Activated CD8-positive, alpha-beta T cell treated with anti-CD3 and anti-CD28 coated beads for 36 hours (primary cell): ENCODE measurements around the gene PDE6A. TPM values are rescaled to one million over a fixed set of nuclear protein-coding genes. Genes with fewer than 3 reads are reported as not detected.

ENCODE experiments used
- ATAC-seq: fragments of 200-7000 bp; cut with Tn5 transposase; one replicate; pipeline ENCODE4 v1.10.0; 2021; ENCODE audit warnings: mild to moderate bottlenecking, moderate library complexity
- CTCF ChIA-PET: fragments of 350-600 bp; sonication (Branson Sonifier 250); formaldehyde crosslinking; loops from one replicate; lab custom pipeline; 2021; ENCODE audit warnings: antibody characterized with exemption; lab: Charles Lee
- POLR2A ChIA-PET: fragments of 350-600 bp; sonication (Branson Sonifier 250); formaldehyde crosslinking; loops from one replicate; lab custom pipeline; 2021; ENCODE audit warnings: antibody characterized with exemption; lab: Charles Lee
- DNase-seq: peaks from one replicate; pipeline ENCODE4 v3.0.0-alpha.2; 2020
- H3K27ac Mint-ChIP-seq: one replicate; pipeline ENCODE4 v1.8.0; 2021; ENCODE audit warnings: mild to moderate bottlenecking, mixed read lengths
- H3K27me3 Mint-ChIP-seq: one replicate; pipeline ENCODE4 v1.8.0; 2021; ENCODE audit warnings: mixed read lengths
- H3K36me3 Mint-ChIP-seq: one replicate; pipeline ENCODE4 v1.8.0; 2021; ENCODE audit warnings: low read depth, mixed read lengths
- H3K4me1 Mint-ChIP-seq: one replicate; pipeline ENCODE4 v1.8.0; 2021; ENCODE audit warnings: low read depth, mixed read lengths
- H3K4me3 Mint-ChIP-seq: one replicate; pipeline ENCODE4 v1.8.0; 2021; ENCODE audit warnings: mild to moderate bottlenecking, moderate library complexity, mixed read lengths
- H3K9me3 Mint-ChIP-seq: one replicate; pipeline ENCODE4 v1.8.0; 2021; ENCODE audit warnings: mixed read lengths
- intact Hi-C: fragments of 100-400 bp; cut with micrococcal nuclease; formaldehyde crosslinking; loops from one replicate; pipeline ENCODE4 v1.10.0; 2022
- total RNA-seq, 2 experiments: library from RNA; stranded (reverse); gene quantifications; one replicate each; pipeline ENCODE4 v1.2.3, GENCODE V29; 2021
- TF ChIP-seq, protein P1 (sequence below): fragments of 200-600 bp; IDR thresholded peaks from one replicate; pipeline ENCODE4 v1.8.0; 2022; ENCODE audit warnings: antibody characterized with exemption, mild to moderate bottlenecking

The PDE6A gene
- total RNA-seq, 2 experiments from 2014 or later = not detected

DNA sequence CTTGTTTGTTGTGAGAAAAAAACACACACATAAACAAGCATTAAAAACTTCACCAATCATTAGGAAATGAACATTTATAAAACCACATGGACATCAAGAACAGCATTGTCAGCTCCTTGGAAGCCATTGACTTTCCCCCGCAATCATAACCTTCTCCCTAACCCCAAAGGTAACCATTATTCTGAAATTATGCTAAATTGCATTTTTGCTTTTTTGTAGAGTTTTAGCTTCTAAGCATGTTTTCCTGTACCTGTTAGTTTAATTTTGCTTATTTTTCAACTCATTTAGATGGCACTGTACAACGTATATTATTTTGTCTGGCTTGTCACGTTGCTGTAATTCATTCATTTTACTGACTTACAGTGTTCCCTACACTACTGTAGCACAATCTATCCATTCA lies 36.8 kb downstream of the PDE6A start:
- Mint-ChIP-seq H3K4me3 (no peak overlapping the region), H3K36me3 (no peaks in the 10 kb centered on the region), H3K27me3 (peaks cover 29% of the 10 kb centered on the region), H3K4me1 (peaks cover 9% of the 10 kb centered on the region), H3K27ac (no peak overlapping the region), H3K9me3 (no peaks in the 10 kb centered on the region)
- TF ChIP-seq, protein P1, sequence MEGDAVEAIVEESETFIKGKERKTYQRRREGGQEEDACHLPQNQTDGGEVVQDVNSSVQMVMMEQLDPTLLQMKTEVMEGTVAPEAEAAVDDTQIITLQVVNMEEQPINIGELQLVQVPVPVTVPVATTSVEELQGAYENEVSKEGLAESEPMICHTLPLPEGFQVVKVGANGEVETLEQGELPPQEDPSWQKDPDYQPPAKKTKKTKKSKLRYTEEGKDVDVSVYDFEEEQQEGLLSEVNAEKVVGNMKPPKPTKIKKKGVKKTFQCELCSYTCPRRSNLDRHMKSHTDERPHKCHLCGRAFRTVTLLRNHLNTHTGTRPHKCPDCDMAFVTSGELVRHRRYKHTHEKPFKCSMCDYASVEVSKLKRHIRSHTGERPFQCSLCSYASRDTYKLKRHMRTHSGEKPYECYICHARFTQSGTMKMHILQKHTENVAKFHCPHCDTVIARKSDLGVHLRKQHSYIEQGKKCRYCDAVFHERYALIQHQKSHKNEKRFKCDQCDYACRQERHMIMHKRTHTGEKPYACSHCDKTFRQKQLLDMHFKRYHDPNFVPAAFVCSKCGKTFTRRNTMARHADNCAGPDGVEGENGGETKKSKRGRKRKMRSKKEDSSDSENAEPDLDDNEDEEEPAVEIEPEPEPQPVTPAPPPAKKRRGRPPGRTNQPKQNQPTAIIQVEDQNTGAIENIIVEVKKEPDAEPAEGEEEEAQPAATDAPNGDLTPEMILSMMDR = no peak
- ATAC-seq = no peak
- DNase-seq = no peak
- CTCF ChIA-PET = interaction anchor here (0.7 to 1.4 kb wide), 3 partner anchors 52 to 82 kb away, joined by 3 read pairs; no protein-coding TSS in a partner anchor
- POLR2A ChIA-PET = no interaction called here
- intact Hi-C loops = no loop called here

DNA sequence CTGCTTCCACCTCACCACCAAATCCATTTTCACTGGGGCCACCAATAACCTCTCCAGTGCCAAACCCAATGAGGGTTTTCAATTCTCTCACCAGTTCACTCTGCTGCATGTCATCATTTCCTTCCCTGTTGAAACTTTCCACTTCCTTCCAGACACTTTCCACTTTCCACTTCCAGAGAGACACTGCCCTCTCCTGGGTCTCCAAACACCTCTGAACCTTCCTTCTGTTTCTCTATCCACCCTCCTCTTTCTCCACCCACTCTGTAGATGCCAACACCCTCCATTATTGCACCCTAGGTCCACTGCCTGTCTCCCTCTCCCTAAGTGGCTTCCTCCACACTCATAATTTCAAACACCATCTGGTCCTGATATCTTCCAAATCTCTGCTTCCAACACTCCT lies 39.6 kb downstream of the PDE6A start:
- CTCF ChIA-PET = no interaction called here
- Mint-ChIP-seq H3K27me3 (peaks cover 13% of the 10 kb centered on the region), H3K9me3 (no peaks in the 10 kb centered on the region)

DNA sequence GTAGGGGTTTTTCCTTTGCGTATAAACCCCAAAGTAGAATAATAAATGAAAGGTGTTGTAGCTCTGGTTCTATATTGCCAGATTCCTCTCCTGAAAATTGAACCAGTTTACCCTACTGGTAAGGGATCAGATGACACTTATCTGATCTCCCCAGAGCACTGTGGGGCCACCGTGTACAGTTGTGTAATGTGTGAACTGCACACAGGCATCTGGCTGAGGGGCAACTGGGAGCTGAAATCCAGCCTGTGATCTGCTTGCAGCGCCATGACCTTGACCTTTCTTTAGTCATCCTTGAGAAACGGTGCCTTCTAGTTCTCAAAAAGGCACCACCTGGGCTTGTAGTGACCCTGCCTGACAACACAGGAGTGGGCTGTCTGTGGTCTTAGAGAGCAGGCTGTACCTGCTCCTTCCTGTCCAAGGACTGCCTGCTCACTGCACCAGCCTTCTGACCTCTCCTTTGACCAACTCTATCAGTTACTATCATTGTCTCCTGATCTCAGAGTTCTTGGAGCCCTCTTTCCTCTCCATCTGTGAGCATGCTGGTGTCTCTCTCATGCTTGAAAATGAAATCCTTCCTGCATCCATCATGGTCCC lies 40.2 kb downstream of the PDE6A start:
- TF ChIP-seq, protein P1 = no peak
- no peak overlapping the region for H3K27ac Mint-ChIP-seq
- no peaks in the 10 kb centered on the region for H3K36me3 Mint-ChIP-seq
- no peaks in the 10 kb centered on the region for H3K9me3 Mint-ChIP-seq
- ATAC-seq = no peak
- intact Hi-C loops = no loop called here
- CTCF ChIA-PET = no interaction called here
- DNase-seq = no peak
- peaks cover 11% of the 10 kb centered on the region for H3K4me1 Mint-ChIP-seq
- POLR2A ChIA-PET = no interaction called here
- no peak overlapping the region for H3K4me3 Mint-ChIP-seq
- peaks cover 11% of the 10 kb centered on the region for H3K27me3 Mint-ChIP-seq

More for the DNA sequence above, 39.6 kb downstream of the PDE6A start:
- Mint-ChIP-seq H3K4me1 (peaks cover 11% of the 10 kb centered on the region), H3K4me3 (no peak overlapping the region), H3K36me3 (no peaks in the 10 kb centered on the region), H3K27ac (no peak overlapping the region)
- TF ChIP-seq, protein P1 = no peak
- no peak for ATAC-seq
- intact Hi-C loops = no loop called here
- POLR2A ChIA-PET = no interaction called here
- DNase-seq = no peak

DNA sequence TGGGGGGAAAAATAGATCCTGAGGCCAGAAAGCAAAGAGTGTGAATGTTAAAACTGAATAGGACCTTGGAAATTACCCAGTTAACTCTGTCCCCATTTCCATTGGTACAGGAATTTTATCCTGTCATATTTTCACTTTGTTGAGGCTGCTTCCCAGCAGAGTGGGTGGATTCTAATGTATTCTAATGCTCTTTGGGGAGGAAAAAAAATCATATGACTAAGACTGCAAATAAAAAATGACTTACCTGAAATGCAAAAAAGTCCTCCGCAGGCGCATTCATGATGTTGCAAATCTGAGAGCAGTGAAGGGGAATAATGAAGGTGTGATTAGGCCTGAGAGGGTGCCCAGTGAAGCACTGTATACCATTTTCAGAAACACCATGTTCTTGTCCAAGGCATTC lies 41.2 kb downstream of the PDE6A start:
- TF ChIP-seq, protein P1 = no peak
- no peaks in the 10 kb centered on the region for H3K9me3 Mint-ChIP-seq
- intact Hi-C loops = no loop called here
- DNase-seq (no peak), ATAC-seq (no peak)
- peaks cover 9% of the 10 kb centered on the region for H3K27me3 Mint-ChIP-seq
- CTCF ChIA-PET = no interaction called here
- peaks cover 11% of the 10 kb centered on the region for H3K4me1 Mint-ChIP-seq
- no peaks in the 10 kb centered on the region for H3K36me3 Mint-ChIP-seq
- POLR2A ChIA-PET = no interaction called here
- H3K4me3 Mint-ChIP-seq = no peak overlapping the region
- no peak overlapping the region for H3K27ac Mint-ChIP-seq

DNA sequence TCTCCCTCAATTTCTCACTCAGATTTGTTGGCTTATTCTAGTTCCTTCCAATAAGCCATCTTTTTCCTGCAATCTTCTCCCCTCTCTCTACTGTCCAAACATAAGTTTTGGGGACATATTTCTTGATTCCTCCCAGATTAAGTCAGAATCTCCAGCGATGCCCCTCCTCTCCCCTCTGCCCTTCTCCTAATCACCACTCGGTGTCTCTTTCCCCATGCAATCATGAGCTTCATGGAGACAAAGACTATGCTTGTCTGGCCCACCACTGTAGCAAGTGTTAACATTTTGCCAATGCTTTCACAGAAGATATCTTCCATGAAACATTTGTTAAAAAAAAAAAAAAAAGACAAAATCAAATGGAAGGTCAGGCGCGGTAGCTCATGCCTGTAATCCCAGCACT lies 42.4 kb downstream of the PDE6A start:
- Mint-ChIP-seq H3K36me3 (no peaks in the 10 kb centered on the region), H3K9me3 (no peaks in the 10 kb centered on the region), H3K27ac (no peak overlapping the region), H3K4me1 (peaks cover 11% of the 10 kb centered on the region), H3K27me3 (peaks cover 8% of the 10 kb centered on the region), H3K4me3 (no peak overlapping the region)
- ChIA-PET CTCF (interaction anchor here (0.9 kb wide), 1 partner anchor 58 kb away, joined by 3 read pairs; the partner anchor contains the start of gene SLC26A2), POLR2A (no interaction called here)
- DNase-seq (no peak), ATAC-seq (no peak)
- TF ChIP-seq, protein P1 = no peak
- intact Hi-C loops = no loop called here
